Peyer's patch (tissue), 4 donors: ENCODE results near the gene PHC1.
"Not testable (repeated sequence)": the region's sequence is repeated elsewhere in the genome, so short reads cannot be mapped to it uniquely, and the experiment has no call there.

Experiments
- POLR2A ChIP-seq, 2 donors: fragments of 450-650 bp; IDR thresholded peaks; one replicate each; pipeline ENCODE4 v1.5.1; 2017; ENCODE audit warnings: antibody characterized with exemption in 2 of 2, mild to moderate bottlenecking in 2 of 2, moderate library complexity in 2 of 2
- TF ChIP-seq, protein P1 (sequence below), 6 experiments: fragments of 450-650 bp in 4 of 6; fragments of 200-600 bp in 2 of 6; sonication (generic) in 1 of 6; IDR thresholded peaks; one replicate each; pipeline ENCODE4 v1.5.1; 2017 to 2019; ENCODE audit warnings: antibody characterized with exemption in 6 of 6, mild to moderate bottlenecking in 3 of 6, moderate library complexity in 1 of 6

DNA sequence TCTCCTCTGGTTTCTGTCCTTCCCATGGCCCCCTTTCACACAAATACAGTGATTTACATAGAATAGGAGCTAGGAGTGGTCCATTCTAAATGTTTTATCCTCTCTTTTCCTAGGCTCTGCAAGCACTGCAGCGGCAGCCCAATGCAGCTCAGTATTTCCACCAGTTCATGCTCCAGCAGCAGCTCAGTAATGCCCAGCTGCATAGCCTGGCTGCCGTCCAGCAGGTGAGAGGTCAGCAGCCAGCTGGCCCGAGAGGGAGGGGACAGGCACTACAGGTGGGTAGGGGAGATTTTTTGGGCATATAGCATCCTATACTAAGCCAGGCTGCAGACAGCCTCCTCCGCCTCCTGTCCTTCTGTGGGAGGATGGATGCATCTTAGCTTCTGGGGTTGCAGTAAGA is 5.3 kb downstream of the PHC1 start:
- TF ChIP-seq, protein P1, sequence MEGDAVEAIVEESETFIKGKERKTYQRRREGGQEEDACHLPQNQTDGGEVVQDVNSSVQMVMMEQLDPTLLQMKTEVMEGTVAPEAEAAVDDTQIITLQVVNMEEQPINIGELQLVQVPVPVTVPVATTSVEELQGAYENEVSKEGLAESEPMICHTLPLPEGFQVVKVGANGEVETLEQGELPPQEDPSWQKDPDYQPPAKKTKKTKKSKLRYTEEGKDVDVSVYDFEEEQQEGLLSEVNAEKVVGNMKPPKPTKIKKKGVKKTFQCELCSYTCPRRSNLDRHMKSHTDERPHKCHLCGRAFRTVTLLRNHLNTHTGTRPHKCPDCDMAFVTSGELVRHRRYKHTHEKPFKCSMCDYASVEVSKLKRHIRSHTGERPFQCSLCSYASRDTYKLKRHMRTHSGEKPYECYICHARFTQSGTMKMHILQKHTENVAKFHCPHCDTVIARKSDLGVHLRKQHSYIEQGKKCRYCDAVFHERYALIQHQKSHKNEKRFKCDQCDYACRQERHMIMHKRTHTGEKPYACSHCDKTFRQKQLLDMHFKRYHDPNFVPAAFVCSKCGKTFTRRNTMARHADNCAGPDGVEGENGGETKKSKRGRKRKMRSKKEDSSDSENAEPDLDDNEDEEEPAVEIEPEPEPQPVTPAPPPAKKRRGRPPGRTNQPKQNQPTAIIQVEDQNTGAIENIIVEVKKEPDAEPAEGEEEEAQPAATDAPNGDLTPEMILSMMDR (IDR thresholded peaks at IDR 0.05): not testable (repeated sequence)
- not testable (repeated sequence) for TF ChIP-seq POLR2A (IDR thresholded peaks at IDR 0.05)
